HepG2 (cell line): ENCODE data around the gene SLC7A10. TPM values are rescaled to one million over a fixed set of nuclear protein-coding genes. Genes with fewer than 3 reads are reported as not detected.

ENCODE experiments used
- CSRNP2 ChIP-seq: sonication (generic); formaldehyde crosslinking; conservative IDR thresholded peaks from 2 replicates; pipeline ENCODE4 v1.8.0; 2022; ENCODE audit warnings: low read depth, missing genetic modification reagents
- ELK4 ChIP-seq: sonication (generic); formaldehyde crosslinking; IDR thresholded peaks from 2 replicates; pipeline ENCODE4 v1.9.0; 2021; ENCODE audit warnings: missing genetic modification reagents, borderline replicate concordance
- FOXM1 ChIP-seq: sonication (generic); formaldehyde crosslinking; IDR thresholded peaks from 2 replicates; pipeline ENCODE4 v1.5.0; 2020; ENCODE audit warnings: missing genetic modification reagents
- IRF2 ChIP-seq: IDR thresholded peaks from 2 replicates; pipeline ENCODE4 v1.6.1; 2018; ENCODE audit warnings: missing genetic modification reagents, missing compliant biosample characterization
- IRF9 ChIP-seq: sonication (generic); formaldehyde crosslinking; IDR thresholded peaks from 2 replicates; pipeline ENCODE4 v1.8.0; 2022; ENCODE audit warnings: missing genetic modification reagents, mild to moderate bottlenecking, borderline replicate concordance
- ISL2 ChIP-seq: sonication (generic); formaldehyde crosslinking; IDR thresholded peaks from 2 replicates; pipeline ENCODE4 v1.5.0; 2020; ENCODE audit warnings: missing genetic modification reagents
- KAT2B ChIP-seq: fragments of 150-350 bp; IDR thresholded peaks from 2 replicates; pipeline ENCODE4 v1.6.1; 2014; ENCODE audit warnings: low read depth, low read length, borderline replicate concordance
- MEIS2 ChIP-seq: sonication (generic); formaldehyde crosslinking; IDR thresholded peaks from 2 replicates; pipeline ENCODE4 v1.9.0; 2021; ENCODE audit warnings: mild to moderate bottlenecking, missing genetic modification reagents
- TBX2 ChIP-seq: sonication (generic); formaldehyde crosslinking; IDR thresholded peaks from 2 replicates; pipeline ENCODE4 v1.5.0; 2020; ENCODE audit warnings: missing genetic modification reagents, mild to moderate bottlenecking, borderline replicate concordance
- ZBTB40 ChIP-seq, 2 experiments: fragments of 450-650 bp in 1 of 2; sonication (generic) in 1 of 2; formaldehyde crosslinking in 1 of 2; IDR thresholded peaks; 2 replicates each; pipeline versions ENCODE4 v1.6.1 to v1.8.0; 2016 to 2022; ENCODE audit warnings: antibody characterized with exemption in 1 of 2, mild to moderate bottlenecking in 1 of 2, missing genetic modification reagents in 1 of 2
- ZNF367 ChIP-seq: sonication (generic); formaldehyde crosslinking; IDR thresholded peaks from 2 replicates; pipeline ENCODE4 v1.4.0; 2020; ENCODE audit warnings: missing genetic modification reagents, borderline replicate concordance
- ZNF570 ChIP-seq: sonication (generic); formaldehyde crosslinking; IDR thresholded peaks from 2 replicates; pipeline ENCODE4 v1.4.0; 2020; ENCODE audit warnings: mild to moderate bottlenecking, missing genetic modification reagents, borderline replicate concordance
- ZNF576 ChIP-seq: sonication (generic); formaldehyde crosslinking; IDR thresholded peaks from 2 replicates; pipeline ENCODE4 v1.4.0; 2020; ENCODE audit warnings: mild to moderate bottlenecking, missing genetic modification reagents
- ZNF629 ChIP-seq: sonication (generic); formaldehyde crosslinking; conservative IDR thresholded peaks from 2 replicates; pipeline ENCODE4 v1.5.0; 2020; ENCODE audit warnings: missing genetic modification reagents
- ZNF720 ChIP-seq: sonication (generic); formaldehyde crosslinking; IDR thresholded peaks from 2 replicates; pipeline ENCODE4 v1.4.0; 2020; ENCODE audit warnings: missing genetic modification reagents
- polyA plus RNA-seq, 8 experiments: library from polyadenylated mRNA; depleted of rRNA in 3 of 8; stranded (reverse) in 7 of 8; unstranded in 1 of 8; fragments of >200 nt; fragmentation: Illumina TruSeq in 4 of 8; extraction: Trizol in 4 of 8; gene quantifications; 2 replicates each; pipeline versions ENCODE4 v1.2.1 to v1.2.3, GENCODE V29; 2011 to 2016; ENCODE audit warnings: low read depth in 4 of 8, missing spikeins in 1 of 8, mixed read lengths in 1 of 8; ENCODE audit not compliant: insufficient read depth in 1 of 8
- total RNA-seq, 5 experiments: library from RNA; depleted of rRNA; stranded (reverse); fragments of >200 nt; fragmentation: Illumina TruSeq; extraction: Trizol; gene quantifications; 2 replicates each; pipeline ENCODE4 v1.2.3, GENCODE V29; 2016; ENCODE audit warnings: low read depth in 1 of 5

SLC7A10 gene
- total and polyA plus RNA-seq, 2 of the 13 experiments (the other 11 are each of a cell fraction or from before 2014, with no cell fraction given) = 1.1 to 2.2 TPM

- TF ChIP-seq ZBTB40 (IDR thresholded peaks at IDR 0.05) (no peak), ZBTB40 (CRISPR knock-in tag; IDR thresholded peaks at IDR 0.05) (no peak), IRF2 (CRISPR knock-in tag) (peak; percentile 9; the same call in 1 of the 2 replicates), ELK4 (CRISPR knock-in tag) (no peak), MEIS2 (CRISPR knock-in tag) (no peak), ZNF367 (CRISPR knock-in tag) (no peak), CSRNP2 (CRISPR knock-in tag) (no peak), ZNF576 (no peak), TBX2 (CRISPR knock-in tag) (0 out of 2 replicates have a peak, but pooled peaks have one; percentile 21), FOXM1 (no peak), ISL2 (CRISPR knock-in tag) (no peak), ZNF720 (CRISPR knock-in tag) (no peak), ZNF629 (no peak), KAT2B (no peak), ZNF570 (CRISPR knock-in tag) (no peak), IRF9 (CRISPR knock-in tag) (no peak)
These were observed 22.9 kb upstream of the SLC7A10 start (continued) for GRCh38 chr19:33248553-33248953.
